HepG2 (cell line): ENCODE data around the gene PRH2. TPM values are rescaled to one million over a fixed set of nuclear protein-coding genes. Genes with fewer than 3 reads are reported as not detected.

Experiments
- ATAC-seq: fragments of 200-7000 bp; cut with Tn5 transposase; 3 replicates; pipeline ENCODE4 v1.9.1; 2020; ENCODE audit warnings: mild to moderate bottlenecking, moderate library complexity
- BruUV-seq: library from RNA; stranded (reverse); fragments of 400-500 nt; replicated peaks from 2 replicates; lab custom pipeline; 2021; lab: Mats Ljungman, UMichigan
- CTCF ChIA-PET: fragments of 300-600 bp; formaldehyde crosslinking; extraction: SDS; loops from one replicate; lab custom pipeline; 2021; ENCODE audit warnings: low total read pairs, inconsistent platforms, low intra/inter-chr PET ratio; lab: Yijun Ruan, JAX
- POLR2A ChIA-PET: fragments of 350-600 bp; sonication (Branson Sonifier 250); formaldehyde crosslinking; loops from one replicate; lab custom pipeline; 2020; ENCODE audit warnings: antibody characterized with exemption, inconsistent platforms; lab: Yijun Ruan, JAX
- DNase-seq: peaks from one replicate; pipeline ENCODE4 v3.0.0-alpha.2; 2015; ENCODE audit warnings: low spot score
- FAIRE-seq: peaks from 3 replicates; lab custom pipeline; 2011; peaks lifted over from hg19 to GRCh38; lab: Jason Lieb, UNC
- H2AFZ ChIP-seq: one replicate; pipeline ENCODE4 v1.6.1; 2011; ENCODE audit warnings: low read length, inconsistent platforms
- H3K27ac ChIP-seq: fragments of 300-600 bp; 3 replicates; pipeline ENCODE4 v1.8.0; 2011; ENCODE audit warnings: mixed run types, mild to moderate bottlenecking, mixed read lengths, low read length, inconsistent platforms; ENCODE audit not compliant: insufficient read depth; ENCODE audit errors: extremely low read length
- H3K27me3 ChIP-seq, 2 experiments: fragments of 200-600 bp in 1 of 2; 2 replicates in 1 of 2; 3 replicates in 1 of 2; pipeline versions ENCODE4 v1.6.0 to v1.8.0; 2011; ENCODE audit warnings: low read length in 2 of 2, mild to moderate bottlenecking in 2 of 2, moderate library complexity in 2 of 2, inconsistent platforms in 1 of 2; ENCODE audit not compliant: insufficient read depth in 2 of 2, control insufficient read depth in 1 of 2
- H3K36me3 ChIP-seq, 2 experiments: fragments of 200-600 bp in 1 of 2; replicated peaks in 1 of 2; 2 replicates in 1 of 2; 3 replicates in 1 of 2; pipeline versions ENCODE4 v1.5.1 to v1.8.0; 2011; ENCODE audit warnings: low read length in 2 of 2, inconsistent platforms in 1 of 2; ENCODE audit not compliant: insufficient read depth in 2 of 2, control insufficient read depth in 1 of 2
- H3K4me1 ChIP-seq: 2 replicates; pipeline ENCODE4 v1.5.1; 2012; ENCODE audit warnings: low read length, inconsistent platforms; ENCODE audit not compliant: insufficient read depth
- H3K4me2 ChIP-seq: 2 replicates; pipeline ENCODE4 v1.6.0; 2011; ENCODE audit warnings: low read depth, low read length, inconsistent platforms
- H3K4me3 ChIP-seq, 3 experiments: fragments of 200-600 bp in 1 of 3; sonication (generic), shearing (Covaris generic) in 1 of 3; replicated peaks in 1 of 3; 2 replicates each; pipeline ENCODE4 v1.5.1; 2011 to 2016; ENCODE audit warnings: low read length in 3 of 3, inconsistent platforms in 2 of 3, low read depth in 2 of 3, mild to moderate bottlenecking in 2 of 3, control low read depth in 1 of 3, mixed read lengths in 1 of 3; ENCODE audit not compliant: insufficient read depth in 1 of 3
- H3K79me2 ChIP-seq: one replicate; pipeline ENCODE4 v1.6.1; 2011; ENCODE audit warnings: low read length, inconsistent platforms; ENCODE audit not compliant: insufficient read depth
- H3K9ac ChIP-seq: 2 replicates; pipeline ENCODE4 v1.6.0; 2011; ENCODE audit warnings: mild to moderate bottlenecking, low read depth, low read length, inconsistent platforms; ENCODE audit not compliant: insufficient read depth
- H3K9me3 ChIP-seq: 2 replicates; pipeline ENCODE4 v1.5.1; 2012; ENCODE audit warnings: mild to moderate bottlenecking, low read length
- H4K20me1 ChIP-seq: 2 replicates; pipeline ENCODE4 v1.6.0; 2011; ENCODE audit warnings: inconsistent platforms, mild to moderate bottlenecking, low read length, moderate library complexity; ENCODE audit not compliant: insufficient read depth
- HINFP ChIP-seq: sonication (generic); formaldehyde crosslinking; IDR thresholded peaks from 2 replicates; pipeline ENCODE4 v1.4.0; 2020; ENCODE audit warnings: low read depth, mild to moderate bottlenecking, missing genetic modification reagents
- IKZF4 ChIP-seq: sonication (generic); formaldehyde crosslinking; IDR thresholded peaks from 2 replicates; pipeline ENCODE4 v1.5.1; 2020; ENCODE audit warnings: borderline replicate concordance, mild to moderate bottlenecking, low read depth, missing genetic modification reagents; ENCODE audit errors: not compliant biosample characterization
- MAF1 ChIP-seq: sonication (generic); formaldehyde crosslinking; IDR thresholded peaks from 2 replicates; pipeline ENCODE4 v1.5.0; 2020; ENCODE audit warnings: missing genetic modification reagents, borderline replicate concordance
- MATR3 ChIP-seq: sonication (generic); formaldehyde crosslinking; IDR thresholded peaks from 2 replicates; pipeline ENCODE4 v1.4.0; 2020; ENCODE audit warnings: missing genetic modification reagents
- NONO ChIP-seq, 2 experiments: fragments of 450-650 bp in 1 of 2; sonication (generic) in 1 of 2; formaldehyde crosslinking in 1 of 2; IDR thresholded peaks in 1 of 2; conservative IDR thresholded peaks in 1 of 2; 2 replicates each; pipeline versions ENCODE4 v1.6.1 to v1.8.0; 2017 to 2022; ENCODE audit warnings: mild to moderate bottlenecking in 1 of 2, missing genetic modification reagents in 1 of 2, moderate library complexity in 1 of 2
- SOX5 ChIP-seq: IDR thresholded peaks from 2 replicates; pipeline ENCODE4 v1.6.1; 2016; ENCODE audit warnings: borderline replicate concordance
- ZNF207 ChIP-seq: fragments of 450-650 bp; IDR thresholded peaks from 2 replicates; pipeline ENCODE4 v1.6.1; 2016; ENCODE audit warnings: antibody characterized with exemption, borderline replicate concordance
- ZNF362 ChIP-seq: sonication (generic); formaldehyde crosslinking; IDR thresholded peaks from 2 replicates; pipeline ENCODE4 v1.4.0; 2020; ENCODE audit warnings: missing genetic modification reagents, mild to moderate bottlenecking, borderline replicate concordance
- ZNF501 ChIP-seq: sonication (generic); formaldehyde crosslinking; IDR thresholded peaks from 2 replicates; pipeline ENCODE4 v1.5.1; 2020; ENCODE audit warnings: mild to moderate bottlenecking, moderate library complexity, missing genetic modification reagents
- in situ Hi-C: cut with HindIII; loops from 2 replicates; pipeline ENCODE4 v1.10.0; 2017; ENCODE audit warnings: low pct_unique_long_range_greater_than_20kb; ENCODE audit not compliant: extremely low pct_ligation_motif_present
- intact Hi-C: fragments of 100-400 bp; cut with micrococcal nuclease; formaldehyde crosslinking; loops from one replicate; pipeline ENCODE4 v1.10.0; 2022; ENCODE audit not compliant: unreplicated experiment
- polyA plus RNA-seq, 8 experiments: library from polyadenylated mRNA; depleted of rRNA in 3 of 8; stranded (reverse) in 7 of 8; unstranded in 1 of 8; fragments of >200 nt; fragmentation: Illumina TruSeq in 4 of 8; extraction: Trizol in 4 of 8; gene quantifications; 2 replicates each; pipeline versions ENCODE4 v1.2.1 to v1.2.3, GENCODE V29; 2011 to 2016; ENCODE audit warnings: low read depth in 4 of 8, missing spikeins in 1 of 8, mixed read lengths in 1 of 8; ENCODE audit not compliant: insufficient read depth in 1 of 8
- total RNA-seq, 5 experiments: library from RNA; depleted of rRNA; stranded (reverse); fragments of >200 nt; fragmentation: Illumina TruSeq; extraction: Trizol; gene quantifications; 2 replicates each; pipeline ENCODE4 v1.2.3, GENCODE V29; 2016; ENCODE audit warnings: low read depth in 1 of 5

Gene PRH2
- total and polyA plus RNA-seq, 2 of the 13 experiments (the other 11 are each of a cell fraction or from before 2014, with no cell fraction given), result 0.24 to 0.48 TPM

GRCh38 chr12:10957741-10958140 lies 28.7 kb downstream of the PRH2 start:
- H3K4me1 ChIP-seq, result no peaks in the 10 kb centered on the region
- H3K4me2 ChIP-seq, result no peak overlapping the region
- POLR2A ChIA-PET, result no interaction called here
- ATAC-seq, result no peak
- H2AFZ ChIP-seq, result no peak overlapping the region
- intact Hi-C loops (no loop called here), in situ Hi-C loops (no loop called here)
- no peak overlapping the region for H3K27ac ChIP-seq
- H4K20me1 ChIP-seq, result no peaks in the 10 kb centered on the region
- no peak for DNase-seq
- no peaks in the 10 kb centered on the region for H3K27me3 ChIP-seq
- CTCF ChIA-PET, result no interaction called here
- BruUV-seq, result no TSS peak
- H3K9me3 ChIP-seq, result no peaks in the 10 kb centered on the region
- TF ChIP-seq MAF1 (CRISPR knock-in tag) (no peak), IKZF4 (no peak), ZNF501 (CRISPR knock-in tag) (no peak), HINFP (CRISPR knock-in tag) (no peak), NONO (IDR thresholded peaks at IDR 0.05) (no peak), NONO (CRISPR knock-in tag; conservative IDR thresholded peaks at IDR 0.05) (no peak), SOX5 (CRISPR knock-in tag) (no peak), MATR3 (CRISPR knock-in tag) (no peak), ZNF207 (no peak), ZNF362 (CRISPR knock-in tag) (no peak)
- TF ChIP-seq, all 625 proteins: peak for 0
- H3K4me3 ChIP-seq, result no peak overlapping the region
- H3K36me3 ChIP-seq, result no peaks in the 10 kb centered on the region
- no peak for FAIRE-seq
- H3K9ac ChIP-seq, result no peak overlapping the region
- H3K79me2 ChIP-seq, result peaks cover 6% of the 10 kb centered on the region
